Panc1 (cell line): ENCODE results near the gene TRIM56. TPM values are rescaled to one million over a fixed set of nuclear protein-coding genes. Genes with fewer than 3 reads are reported as not detected.
"Not testable (repeated sequence)": the region's sequence is repeated elsewhere in the genome, so short reads cannot be mapped to it uniquely, and the experiment has no call there.

Experiments used
- ATAC-seq: fragments of 200-7000 bp; cut with Tn5 transposase; 2 replicates; pipeline ENCODE4 v1.9.1; 2020; ENCODE audit warnings: mild to moderate bottlenecking, moderate library complexity
- BruUV-seq: library from RNA; stranded (reverse); fragments of 400-500 nt; replicated peaks from 2 replicates; lab custom pipeline; 2021; lab: Mats Ljungman, UMichigan
- CTCF ChIA-PET: fragments of 300-600 bp; sonication (Branson Sonifier 250); formaldehyde crosslinking; loops from one replicate; lab custom pipeline; 2022; ENCODE audit warnings: antibody characterized with exemption; lab: Charles Lee
- POLR2A ChIA-PET: fragments of 300-600 bp; sonication (Branson Sonifier 250); formaldehyde crosslinking; loops from one replicate; lab custom pipeline; 2022; ENCODE audit warnings: antibody characterized with exemption; lab: Charles Lee
- DNase-seq: peaks from one replicate; pipeline ENCODE4 v3.0.0-alpha.2; 2010; ENCODE audit warnings: low read depth, low spot score
- H3K27ac ChIP-seq: 2 replicates; pipeline ENCODE4 v1.5.1; 2011; ENCODE audit warnings: mild to moderate bottlenecking, low read length, inconsistent platforms
- H3K27me3 ChIP-seq: fragments of 200-500 bp; sonication (Bioruptor generic); 2 replicates; pipeline ENCODE4 v1.6.0; 2014; ENCODE audit warnings: low read length, inconsistent platforms; ENCODE audit not compliant: control insufficient read depth, insufficient read depth
- H3K36me3 ChIP-seq: fragments of 200-500 bp; sonication (Bioruptor generic); 2 replicates; pipeline ENCODE4 v1.5.1; 2014; ENCODE audit warnings: inconsistent platforms, mild to moderate bottlenecking, low read length, moderate library complexity; ENCODE audit not compliant: control insufficient read depth, insufficient read depth
- H3K4me1 ChIP-seq: 2 replicates; pipeline ENCODE4 v1.5.1; 2011; ENCODE audit warnings: inconsistent platforms, mild to moderate bottlenecking, low read length, moderate library complexity; ENCODE audit not compliant: control insufficient read depth, insufficient read depth
- H3K4me3 ChIP-seq, 2 experiments: 2 replicates each; pipeline ENCODE4 v1.5.1; 2011 to 2012; ENCODE audit warnings: low read depth in 2 of 2, low read length in 2 of 2, mild to moderate bottlenecking in 2 of 2, inconsistent platforms in 1 of 2, moderate library complexity in 1 of 2
- H3K9me3 ChIP-seq: fragments of 200-500 bp; sonication (Bioruptor generic); 2 replicates; pipeline ENCODE4 v1.5.1; 2014; ENCODE audit warnings: low read depth, mild to moderate bottlenecking, inconsistent platforms, low read length, moderate library complexity; ENCODE audit not compliant: control insufficient read depth, insufficient read depth
- CTCF ChIP-seq: fragments of 450-650 bp; IDR thresholded peaks from 2 replicates; pipeline ENCODE4 v1.5.1; 2017; ENCODE audit warnings: mild to moderate bottlenecking
- POLR2AphosphoS5 ChIP-seq: IDR thresholded peaks from 2 replicates; pipeline ENCODE4 v1.6.1; 2012; ENCODE audit warnings: mild to moderate bottlenecking, low read depth, low read length, moderate library complexity
- REST ChIP-seq, 2 experiments: IDR thresholded peaks; 2 replicates each; pipeline ENCODE4 v1.6.1; 2011 to 2012; ENCODE audit warnings: low read depth in 2 of 2, control low read depth in 1 of 2, low read length in 1 of 2, mild to moderate bottlenecking in 1 of 2, moderate library complexity in 1 of 2; ENCODE audit not compliant: insufficient read depth in 1 of 2
- SIN3A ChIP-seq: IDR thresholded peaks from 2 replicates; pipeline ENCODE4 v1.6.1; 2012; ENCODE audit warnings: low read depth, mild to moderate bottlenecking, low read length, moderate library complexity, borderline replicate concordance; ENCODE audit not compliant: insufficient read depth
- TCF7L2 ChIP-seq: IDR thresholded peaks from 2 replicates; pipeline ENCODE4 v1.6.1; 2011; ENCODE audit warnings: mild to moderate bottlenecking, low read depth, low read length, inconsistent platforms
- in situ Hi-C: cut with HindIII; loops from 2 replicates; pipeline ENCODE4 v1.10.0; 2016; ENCODE audit warnings: low sequenced_read_pairs, low pct_unique_long_range_greater_than_20kb
- intact Hi-C: fragments of 100-400 bp; cut with micrococcal nuclease; formaldehyde crosslinking; loops from one replicate; pipeline ENCODE4 v1.10.0; 2022; ENCODE audit not compliant: unreplicated experiment
- total RNA-seq: library from RNA; stranded (reverse); gene quantifications from one replicate; pipeline ENCODE4 v1.2.1, GENCODE V29; 2021; ENCODE audit not compliant: unreplicated experiment

Gene TRIM56
- total RNA-seq, 1 experiment from 2014 or later: 37.4 TPM

- DNase-seq (no peak), ATAC-seq (no peak)
- no peak overlapping the region for H3K4me3 ChIP-seq
- POLR2A ChIA-PET: no interaction called here
- H3K9me3 ChIP-seq: no peaks in the 10 kb centered on the region
- H3K27me3 ChIP-seq: no peaks in the 10 kb centered on the region
- in situ Hi-C loops: no loop called here
- intact Hi-C loops: loop anchor here (5.0 kb wide), 1 partner anchor 178 kb away; the partner anchor contains the start of gene ACHE
- TF ChIP-seq SIN3A (no peak), CTCF (no peak), POLR2AphosphoS5 (no peak), TCF7L2 (no peak)
- H3K27ac ChIP-seq: no peak overlapping the region
- peaks cover 3% of the 10 kb centered on the region; the same call in 1 of the 2 replicates for H3K4me1 ChIP-seq
- no TSS peak for BruUV-seq
- CTCF ChIA-PET: no interaction called here
- no peaks in the 10 kb centered on the region for H3K36me3 ChIP-seq
Measured at GRCh38 chr7:101075646-101076045, 9.6 kb upstream of the TRIM56 start.

- intact Hi-C loops: loop anchor here (5.0 kb wide), 1 partner anchor 179 kb away; the partner anchor contains the start of gene ACHE
Measured at GRCh38 chr7:101076183-101076582, 9.1 kb upstream of the TRIM56 start.

GRCh38 chr7:101077303-101078086 is 7.8 kb upstream of the TRIM56 start:
- Histone ChIP-seq H3K4me1 (peaks cover 3% of the 10 kb centered on the region; the same call in 1 of the 2 replicates), H3K36me3 (no peaks in the 10 kb centered on the region), H3K9me3 (no peaks in the 10 kb centered on the region), H3K27me3 (no peaks in the 10 kb centered on the region), H3K4me3 (no peak overlapping the region), H3K27ac (no peak overlapping the region; the same call in 1 of the 2 replicates)
- intact Hi-C loops: loop anchor here (5.0 kb wide), 1 partner anchor 180 kb away; the partner anchor contains the start of gene ACHE
- in situ Hi-C loops: no loop called here
- no TSS peak for BruUV-seq
- ATAC-seq (peak; percentile 99), DNase-seq (no peak)
- CTCF ChIA-PET: interaction anchor here (0.5 to 1.1 kb wide), 8 partner anchors 9 to 532 kb away, joined by 3 to 17 read pairs (median 8); no protein-coding TSS in a partner anchor
- TF ChIP-seq TCF7L2: no peak
- no peak for TF ChIP-seq REST (IDR thresholded peaks at IDR 0.05; ENCODE audit: insufficient read depth in 1 of 2, low read depth in 2 of 2, low read length in 1 of 2)
- no peak for TF ChIP-seq POLR2AphosphoS5
- peak; percentile 97 for TF ChIP-seq CTCF
- POLR2A ChIA-PET: no interaction called here

More at GRCh38 chr7:101076183-101076582, 9.1 kb upstream of the TRIM56 start:
- H3K4me1 ChIP-seq, H3K9me3 ChIP-seq, in situ Hi-C loops, BruUV-seq, DNase-seq, H3K4me3 ChIP-seq, POLR2A ChIA-PET, H3K36me3 ChIP-seq, H3K27ac ChIP-seq, H3K27me3 ChIP-seq, ATAC-seq: not testable (repeated sequence)
- CTCF ChIA-PET: interaction anchor here (0.6 kb wide), 1 partner anchor 118 kb away, joined by 3 read pairs; no protein-coding TSS in a partner anchor
